Breast epithelium (tissue), 3 donors: ENCODE data around the gene SLC12A7.

Source experiments
- POLR2A ChIP-seq: fragments of 450-650 bp; IDR thresholded peaks from one replicate; pipeline ENCODE4 v1.6.1; 2016; ENCODE audit warnings: antibody characterized with exemption, mild to moderate bottlenecking, moderate library complexity
- POLR2AphosphoS5 ChIP-seq, 3 donors: sonication (generic); formaldehyde crosslinking; IDR thresholded peaks; one replicate each; pipeline ENCODE4 v1.6.1; 2017; ENCODE audit warnings: antibody characterized with exemption in 3 of 3
- TF ChIP-seq, protein P1 (sequence below), 3 donors: fragments of 450-650 bp; IDR thresholded peaks; one replicate each; pipeline ENCODE4 v1.5.1; 2016 to 2017; ENCODE audit warnings: antibody characterized with exemption in 3 of 3, mild to moderate bottlenecking in 3 of 3, moderate library complexity in 3 of 3

GRCh38 chr5:1064383-1065142 lies 47.3 kb downstream of the SLC12A7 start:
- TF ChIP-seq, protein P1, sequence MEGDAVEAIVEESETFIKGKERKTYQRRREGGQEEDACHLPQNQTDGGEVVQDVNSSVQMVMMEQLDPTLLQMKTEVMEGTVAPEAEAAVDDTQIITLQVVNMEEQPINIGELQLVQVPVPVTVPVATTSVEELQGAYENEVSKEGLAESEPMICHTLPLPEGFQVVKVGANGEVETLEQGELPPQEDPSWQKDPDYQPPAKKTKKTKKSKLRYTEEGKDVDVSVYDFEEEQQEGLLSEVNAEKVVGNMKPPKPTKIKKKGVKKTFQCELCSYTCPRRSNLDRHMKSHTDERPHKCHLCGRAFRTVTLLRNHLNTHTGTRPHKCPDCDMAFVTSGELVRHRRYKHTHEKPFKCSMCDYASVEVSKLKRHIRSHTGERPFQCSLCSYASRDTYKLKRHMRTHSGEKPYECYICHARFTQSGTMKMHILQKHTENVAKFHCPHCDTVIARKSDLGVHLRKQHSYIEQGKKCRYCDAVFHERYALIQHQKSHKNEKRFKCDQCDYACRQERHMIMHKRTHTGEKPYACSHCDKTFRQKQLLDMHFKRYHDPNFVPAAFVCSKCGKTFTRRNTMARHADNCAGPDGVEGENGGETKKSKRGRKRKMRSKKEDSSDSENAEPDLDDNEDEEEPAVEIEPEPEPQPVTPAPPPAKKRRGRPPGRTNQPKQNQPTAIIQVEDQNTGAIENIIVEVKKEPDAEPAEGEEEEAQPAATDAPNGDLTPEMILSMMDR (IDR thresholded peaks at IDR 0.05) = no peak
- no peak for TF ChIP-seq POLR2A
- no peak for TF ChIP-seq POLR2AphosphoS5 (IDR thresholded peaks at IDR 0.05)
